Muscle of leg (tissue), 11 donors: ENCODE measurements around the gene NRP2. TPM values are rescaled to one million over a fixed set of nuclear protein-coding genes. Genes with fewer than 3 reads are reported as not detected.

Experiments
- DNase-seq: peaks from one replicate; pipeline ENCODE4 v3.0.0; 2013
- H3K27ac ChIP-seq: one replicate; pipeline ENCODE4 v1.5.1; 2013; ENCODE audit warnings: mild to moderate bottlenecking, low read length, control low read depth
- H3K27me3 ChIP-seq: one replicate; pipeline ENCODE4 v1.6.1; 2013; ENCODE audit warnings: low read length; ENCODE audit not compliant: control insufficient read depth, insufficient read depth
- H3K36me3 ChIP-seq: one replicate; pipeline ENCODE4 v1.6.1; 2013; ENCODE audit warnings: low read length; ENCODE audit not compliant: control insufficient read depth, insufficient read depth
- H3K4me1 ChIP-seq: one replicate; pipeline ENCODE4 v1.6.1; 2013; ENCODE audit warnings: low read length; ENCODE audit not compliant: control insufficient read depth, insufficient read depth
- H3K4me3 ChIP-seq: one replicate; pipeline ENCODE4 v1.5.1; 2013; ENCODE audit warnings: low read length, control low read depth
- H3K9me3 ChIP-seq: replicated peaks from 2 replicates; pipeline ENCODE4 v1.6.1; 2013; ENCODE audit warnings: low read depth, low read length; ENCODE audit not compliant: control insufficient read depth
- WGBS: methylation state at CpG from one replicate; pipeline ENCODE4 v1.1.5; 2013; ENCODE audit warnings: missing lambda C conversion rate; ENCODE audit not compliant: insufficient coverage; 5-methylcytosine and 5-hydroxymethylcytosine counted together
- polyA plus RNA-seq, 8 donors: library from polyadenylated mRNA; unstranded; fragments of 120-200 nt; gene quantifications; one replicate each; pipeline versions ENCODE4 v1.2.1 to v1.2.3, GENCODE V29; 2013; ENCODE audit warnings: inconsistent platforms in 1 of 8, low replicate concordance in 1 of 8; ENCODE audit not compliant: insufficient read length in 8 of 8, insufficient read depth in 1 of 8
- total RNA-seq: library from RNA; stranded (reverse); fragments of 120-200 nt; gene quantifications from one replicate; pipeline ENCODE4 v1.2.4, GENCODE V29; 2013

The NRP2 gene
- total and polyA plus RNA-seq, 9 donors, result 11.6 to 27.9 (median 18.6) TPM

GRCh38 chr2:205792908-205793307, 110.6 kb downstream of the NRP2 start:
- Histone ChIP-seq H3K4me1 (no peaks in the 10 kb centered on the region), H3K36me3 (peaks cover 2% of the 10 kb centered on the region), H3K4me3 (no peak overlapping the region), H3K27ac (no peak overlapping the region), H3K9me3 (no peaks in the 10 kb centered on the region), H3K27me3 (no peaks in the 10 kb centered on the region)
- WGBS, result 100% methylated on average over 2 of the region's 3 CpGs
- no peak for DNase-seq

- Histone ChIP-seq H3K4me1 (peaks cover 7% of the 10 kb centered on the region), H3K9me3 (peaks cover 11% of the 10 kb centered on the region), H3K4me3 (no peak overlapping the region), H3K27ac (no peak overlapping the region), H3K36me3 (peaks cover 2% of the 10 kb centered on the region), H3K27me3 (no peaks in the 10 kb centered on the region)
- WGBS, result 96% methylated on average over 4 of the region's 5 CpGs
- no peak for DNase-seq
Measured at GRCh38 chr2:205796805-205797313, 114.6 kb downstream of the NRP2 start.

GRCh38 chr2:205797866-205798265, 115.6 kb downstream of the NRP2 start:
- Histone ChIP-seq H3K4me1 (peaks cover 11% of the 10 kb centered on the region), H3K36me3 (peaks cover 2% of the 10 kb centered on the region), H3K4me3 (no peak overlapping the region), H3K27ac (no peak overlapping the region), H3K27me3 (no peaks in the 10 kb centered on the region), H3K9me3 (peaks cover 11% of the 10 kb centered on the region)
- WGBS, result no CpG with 5 or more reads among the region's 4 CpGs
- DNase-seq, result no peak

GRCh38 chr2:205800224-205800623, 117.9 kb downstream of the NRP2 start:
- peak; percentile 8 for DNase-seq
- WGBS, result 95% methylated on average over 2 of the region's 2 CpGs
- peaks cover 11% of the 10 kb centered on the region for H3K4me1 ChIP-seq
- H3K27ac ChIP-seq, result peak overlapping the region; percentile 33
- no peak overlapping the region for H3K4me3 ChIP-seq
- H3K36me3 ChIP-seq, result peaks cover 2% of the 10 kb centered on the region
- H3K9me3 ChIP-seq, result peaks cover 11% of the 10 kb centered on the region
- H3K27me3 ChIP-seq, result peaks cover under 1% of the 10 kb centered on the region

GRCh38 chr2:205800773-205801172, 118.5 kb downstream of the NRP2 start:
- Histone ChIP-seq H3K4me1 (peaks cover 11% of the 10 kb centered on the region), H3K36me3 (peaks cover 2% of the 10 kb centered on the region), H3K9me3 (peaks cover 11% of the 10 kb centered on the region), H3K27ac (peak overlapping the region; percentile 32), H3K4me3 (no peak overlapping the region), H3K27me3 (peaks cover 3% of the 10 kb centered on the region)
- DNase-seq, result peak; percentile 81
- WGBS, result no CpG with 5 or more reads among the region's 3 CpGs

GRCh38 chr2:205802065-205802464, 119.8 kb downstream of the NRP2 start:
- Histone ChIP-seq H3K9me3 (peaks cover 11% of the 10 kb centered on the region), H3K36me3 (peaks cover under 1% of the 10 kb centered on the region), H3K4me3 (no peak overlapping the region), H3K27me3 (peaks cover 5% of the 10 kb centered on the region), H3K4me1 (peaks cover 11% of the 10 kb centered on the region), H3K27ac (no peak overlapping the region)
- DNase-seq, result no peak
- WGBS, result 75% methylated on average over 3 of the region's 7 CpGs

GRCh38 chr2:205802941-205803340, 120.6 kb downstream of the NRP2 start:
- DNase-seq, result no peak
- H3K9me3 ChIP-seq, result peaks cover 11% of the 10 kb centered on the region

DNA sequence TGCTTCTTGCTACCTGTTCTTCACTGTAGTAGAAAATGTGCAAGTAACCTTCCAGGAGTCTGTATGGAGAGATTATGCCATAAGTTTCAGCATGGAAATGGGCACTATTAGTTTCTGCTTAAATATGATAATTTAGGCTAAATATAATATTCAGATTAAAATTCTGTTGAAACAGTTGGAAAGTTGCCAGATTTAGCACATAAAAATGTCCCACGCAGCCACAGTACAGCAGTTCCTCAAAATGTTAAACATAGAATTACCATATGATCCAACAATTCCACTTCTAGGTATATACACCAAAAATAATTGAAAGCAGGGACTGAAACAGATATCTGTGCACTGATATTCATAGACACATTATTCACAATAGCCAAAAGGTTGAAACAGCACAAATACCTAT, 121.2 kb downstream of the NRP2 start:
- WGBS, result no CpG with 5 or more reads among the region's 1 CpG
- peaks cover 5% of the 10 kb centered on the region for H3K27me3 ChIP-seq
- no peak overlapping the region for H3K4me3 ChIP-seq
- peaks cover 9% of the 10 kb centered on the region for H3K9me3 ChIP-seq
- no peak for DNase-seq
- H3K4me1 ChIP-seq, result peaks cover 14% of the 10 kb centered on the region
- no peak overlapping the region for H3K27ac ChIP-seq
- H3K36me3 ChIP-seq, result no peaks in the 10 kb centered on the region

More at GRCh38 chr2:205802941-205803340, 120.6 kb downstream of the NRP2 start:
- peaks cover 5% of the 10 kb centered on the region for H3K27me3 ChIP-seq
- H3K4me1 ChIP-seq, result peaks cover 11% of the 10 kb centered on the region
- H3K36me3 ChIP-seq, result no peaks in the 10 kb centered on the region
- H3K4me3 ChIP-seq, result no peak overlapping the region
- WGBS, result 87% methylated on average over 5 of the region's 6 CpGs
- no peak overlapping the region for H3K27ac ChIP-seq

DNA sequence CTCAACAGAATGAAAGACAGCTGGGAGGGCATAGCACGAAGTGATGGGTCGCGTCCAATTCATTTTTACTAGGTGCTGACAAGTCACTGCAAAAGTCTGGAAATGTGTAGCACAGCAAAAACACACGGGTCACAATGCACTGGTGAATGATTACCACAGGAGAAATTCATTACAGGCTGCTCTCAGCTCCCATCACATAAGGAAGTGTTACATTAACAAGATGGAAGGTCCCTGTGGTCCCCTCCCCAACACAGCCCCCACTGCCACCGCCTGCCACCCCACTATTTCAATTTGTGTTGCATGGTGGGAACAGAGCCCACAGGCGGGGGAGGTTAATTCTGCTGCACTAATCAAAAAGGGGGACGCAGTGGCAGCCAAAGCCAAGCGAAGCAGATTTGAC, 122.8 kb downstream of the NRP2 start:
- Histone ChIP-seq H3K4me3 (no peak overlapping the region), H3K27me3 (peaks cover 5% of the 10 kb centered on the region), H3K27ac (no peak overlapping the region), H3K9me3 (no peaks in the 10 kb centered on the region), H3K36me3 (no peaks in the 10 kb centered on the region), H3K4me1 (peaks cover 17% of the 10 kb centered on the region)
- no peak for DNase-seq
- 94% methylated on average over 3 of the region's 8 CpGs for WGBS

DNA sequence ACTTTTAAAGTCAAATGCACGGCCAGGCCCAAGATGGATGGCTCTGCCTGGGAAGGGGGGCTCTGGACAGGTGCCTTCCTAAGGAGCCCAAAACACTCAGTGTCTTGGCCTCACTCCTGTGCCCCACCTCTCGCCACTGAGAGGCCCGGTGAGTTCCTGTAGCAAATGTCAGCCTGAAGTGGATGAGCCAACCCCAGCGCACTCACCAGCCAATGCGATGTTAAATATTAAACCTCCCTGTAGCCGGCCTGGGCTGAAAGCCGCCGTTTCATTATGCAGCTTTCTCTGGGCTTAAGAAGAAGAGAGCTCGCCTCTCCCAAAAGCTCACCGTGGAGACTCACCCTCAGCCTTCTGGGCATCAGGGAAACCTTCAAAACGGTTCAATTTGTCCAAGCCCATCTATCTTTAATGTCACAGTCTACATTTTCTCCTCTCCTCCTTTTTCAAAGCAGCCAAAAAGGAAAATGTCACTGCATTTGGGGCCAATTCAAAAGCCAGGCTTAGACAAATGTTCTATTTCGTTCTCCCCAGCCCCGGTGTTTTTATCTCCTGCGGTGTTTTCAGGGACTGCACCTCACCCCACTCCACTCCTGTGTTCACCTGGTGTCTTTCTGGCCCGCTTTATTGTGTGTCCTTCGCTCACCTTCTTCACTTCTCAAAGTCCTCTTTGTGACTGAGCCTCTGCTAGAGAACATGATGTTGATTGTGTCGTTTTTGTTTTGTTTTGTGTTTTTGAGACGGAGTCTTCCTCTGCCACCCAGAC, 124.0 kb downstream of the NRP2 start:
- DNase-seq, result no peak
- peaks cover 13% of the 10 kb centered on the region for H3K4me1 ChIP-seq
- H3K36me3 ChIP-seq, result no peaks in the 10 kb centered on the region
- H3K9me3 ChIP-seq, result no peaks in the 10 kb centered on the region
- H3K27me3 ChIP-seq, result peaks cover 5% of the 10 kb centered on the region
- H3K27ac ChIP-seq, result no peak overlapping the region
- 74% methylated on average over 13 of the region's 18 CpGs for WGBS
- no peak overlapping the region for H3K4me3 ChIP-seq
